IMR-90 (cell line): ENCODE data around the gene PRRT2. TPM values are rescaled to one million over a fixed set of nuclear protein-coding genes. Genes with fewer than 3 reads are reported as not detected.

Experiments used
- ATAC-seq: fragments of 200-7000 bp; cut with Tn5 transposase; 2 replicates; pipeline ENCODE4 v1.9.1; 2020; ENCODE audit warnings: low read depth, mild to moderate bottlenecking, moderate library complexity
- BruUV-seq: library from RNA; stranded (reverse); fragments of 400-500 nt; replicated peaks from 2 replicates; lab custom pipeline; 2021; lab: Mats Ljungman, UMichigan
- CTCF ChIA-PET: fragments of 300-600 bp; formaldehyde crosslinking; extraction: SDS; loops from one replicate; lab custom pipeline; 2021; ENCODE audit warnings: antibody characterized with exemption; lab: Yijun Ruan, JAX
- POLR2A ChIA-PET: fragments of 300-600 bp; sonication (Branson Sonifier 250); formaldehyde crosslinking; loops from one replicate; lab custom pipeline; 2022; ENCODE audit warnings: antibody characterized with exemption; ENCODE audit not compliant: unreplicated experiment; lab: Charles Lee
- DNase-seq: peaks from one replicate; pipeline ENCODE4 v3.0.0; 2013
- H2AFZ ChIP-seq: replicated peaks from 2 replicates; pipeline ENCODE3; 2013; ENCODE audit warnings: low read length, mild to moderate bottlenecking; ENCODE audit not compliant: poor library complexity
- H2AK5ac ChIP-seq: 2 replicates; pipeline ENCODE4 v1.6.1; 2013; ENCODE audit warnings: low read depth, low read length, inconsistent platforms
- H2AK9ac ChIP-seq: replicated peaks from 2 replicates; pipeline ENCODE3; 2013; ENCODE audit warnings: mild to moderate bottlenecking, low read depth, low read length, moderate library complexity; ENCODE audit not compliant: poor library complexity
- H2BK120ac ChIP-seq: 2 replicates; pipeline ENCODE4 v1.6.1; 2013; ENCODE audit warnings: low read depth, low read length, inconsistent platforms
- H2BK15ac ChIP-seq: 3 replicates; pipeline ENCODE4 v1.6.1; 2013; ENCODE audit warnings: low read depth, low read length, inconsistent platforms
- H2BK20ac ChIP-seq: 2 replicates; pipeline ENCODE4 v1.6.1; 2013; ENCODE audit warnings: low read depth, mild to moderate bottlenecking, inconsistent platforms, low read length, moderate library complexity
- H2BK5ac ChIP-seq: 2 replicates; pipeline ENCODE4 v1.6.1; 2013; ENCODE audit warnings: mild to moderate bottlenecking, low read depth, low read length, inconsistent platforms; ENCODE audit not compliant: poor library complexity, severe bottlenecking
- H3K14ac ChIP-seq: replicated peaks from 2 replicates; pipeline ENCODE4 v1.6.1; 2013; ENCODE audit warnings: low read depth, low read length, inconsistent platforms
- H3K18ac ChIP-seq: 2 replicates; pipeline ENCODE4 v1.6.1; 2013; ENCODE audit warnings: low read depth, low read length, control low read depth
- H3K23ac ChIP-seq: 2 replicates; pipeline ENCODE4 v1.6.1; 2013; ENCODE audit warnings: low read depth, low read length, inconsistent platforms
- H3K27ac ChIP-seq: 2 replicates; pipeline ENCODE4 v1.5.1; 2013; ENCODE audit warnings: mild to moderate bottlenecking, control low read depth, low read length; ENCODE audit not compliant: insufficient read depth
- H3K27me3 ChIP-seq: 2 replicates; pipeline ENCODE4 v1.6.1; 2013; ENCODE audit warnings: low read length; ENCODE audit not compliant: control insufficient read depth, insufficient read depth
- H3K36me3 ChIP-seq: 2 replicates; pipeline ENCODE4 v1.6.1; 2013; ENCODE audit warnings: low read length, mixed read lengths; ENCODE audit not compliant: control insufficient read depth, insufficient read depth
- H3K4ac ChIP-seq: 2 replicates; pipeline ENCODE4 v1.6.1; 2013; ENCODE audit warnings: low read depth, low read length, inconsistent platforms
- H3K4me1 ChIP-seq: 2 replicates; pipeline ENCODE4 v1.6.1; 2013; ENCODE audit warnings: low read length, mixed read lengths; ENCODE audit not compliant: control insufficient read depth, insufficient read depth
- H3K4me2 ChIP-seq: 2 replicates; pipeline ENCODE4 v1.6.1; 2013; ENCODE audit warnings: low read depth, mild to moderate bottlenecking, control low read depth, low read length, moderate library complexity
- H3K4me3 ChIP-seq: 2 replicates; pipeline ENCODE4 v1.5.1; 2013; ENCODE audit warnings: low read depth, mild to moderate bottlenecking, control low read depth, low read length, moderate library complexity; ENCODE audit not compliant: insufficient read depth
- H3K56ac ChIP-seq: 2 replicates; pipeline ENCODE4 v1.6.1; 2013; ENCODE audit warnings: low read length, inconsistent platforms; ENCODE audit not compliant: insufficient read depth; ENCODE audit errors: extremely low read depth
- H3K79me1 ChIP-seq, 2 experiments: 2 replicates each; pipeline ENCODE4 v1.6.1; 2013; ENCODE audit warnings: low read length in 2 of 2, inconsistent platforms in 1 of 2, low read depth in 1 of 2
- H3K9ac ChIP-seq: 2 replicates; pipeline ENCODE4 v1.6.1; 2013; ENCODE audit warnings: low read depth, low read length, control low read depth
- H3K9me1 ChIP-seq: 2 replicates; pipeline ENCODE4 v1.6.1; 2013; ENCODE audit warnings: low read length, inconsistent platforms; ENCODE audit not compliant: insufficient read depth
- H3K9me3 ChIP-seq: 2 replicates; pipeline ENCODE4 v1.6.1; 2013; ENCODE audit warnings: low read length; ENCODE audit not compliant: control insufficient read depth, insufficient read depth
- H4K20me1 ChIP-seq: 2 replicates; pipeline ENCODE4 v1.6.1; 2013; ENCODE audit warnings: low read length, inconsistent platforms; ENCODE audit not compliant: insufficient read depth
- H4K5ac ChIP-seq: 2 replicates; pipeline ENCODE4 v1.6.1; 2013; ENCODE audit warnings: mild to moderate bottlenecking, low read depth, low read length, control low read depth
- H4K8ac ChIP-seq, 2 experiments: 2 replicates each; pipeline ENCODE4 v1.6.1; 2013; ENCODE audit warnings: low read depth in 2 of 2, low read length in 2 of 2, control low read depth in 1 of 2, inconsistent platforms in 1 of 2
- H4K91ac ChIP-seq: 2 replicates; pipeline ENCODE4 v1.6.1; 2013; ENCODE audit warnings: low read depth, low read length, inconsistent platforms; ENCODE audit not compliant: insufficient read depth
- BHLHE40 ChIP-seq: fragments of 150-350 bp; IDR thresholded peaks from 2 replicates; pipeline ENCODE4 v1.6.1; 2016; ENCODE audit warnings: mild to moderate bottlenecking, low read depth, low read length
- MAFK ChIP-seq: IDR thresholded peaks from 2 replicates; pipeline ENCODE4 v1.6.1; 2012; ENCODE audit warnings: low read depth, low read length, improper control_type of control experiment
- RAD21 ChIP-seq: IDR thresholded peaks from 2 replicates; pipeline ENCODE4 v1.6.1; 2012; ENCODE audit warnings: low read length, improper control_type of control experiment
- WGBS, 2 experiments: methylation state at CpG; one replicate each; pipeline versions ENCODE4 v1.1.5 to v1.1.7; 2013; ENCODE audit warnings: missing lambda C conversion rate in 2 of 2; ENCODE audit not compliant: insufficient read length in 1 of 2; ENCODE audit errors: extremely low coverage in 2 of 2; 5-methylcytosine and 5-hydroxymethylcytosine counted together
- dilution Hi-C: fragments of 300-500 bp; cut with HindIII; formaldehyde crosslinking; loops from one replicate; pipeline ENCODE4 v1.14.3; 2018; ENCODE audit warnings: low sequenced_read_pairs; ENCODE audit not compliant: unreplicated experiment
- in situ Hi-C: fragments of 300-500 bp; cut with MboI; formaldehyde crosslinking; loops from 3 replicates; pipeline ENCODE4 v1.14.3; 2019; ENCODE audit warnings: low sequenced_read_pairs, inconsistent platforms, mixed read lengths
- intact Hi-C: fragments of 100-400 bp; cut with micrococcal nuclease; formaldehyde crosslinking; loops from 2 replicates; pipeline ENCODE4 v1.10.0; 2022
- polyA plus RNA-seq, 3 experiments: library from polyadenylated mRNA; depleted of rRNA; stranded (reverse); fragments of >200 nt; gene quantifications; 2 replicates each; pipeline ENCODE4 v1.2.3, GENCODE V29; 2012; ENCODE audit warnings: low replicate concordance in 1 of 3
- total RNA-seq: library from RNA; depleted of rRNA; stranded (reverse); fragments of >200 nt; gene quantifications from 2 replicates; pipeline ENCODE4 v1.2.3, GENCODE V29; 2012
- TF ChIP-seq, protein P1 (sequence below): fragments of 150-350 bp; IDR thresholded peaks from 2 replicates; pipeline ENCODE4 v1.6.1; 2017; ENCODE audit warnings: mild to moderate bottlenecking, antibody characterized with exemption, low read length, low read depth

The PRRT2 gene
- total and polyA plus RNA-seq, 2 of the 4 experiments (the other 2 are of a cell fraction) = 0.90 to 10.5 TPM

DNA sequence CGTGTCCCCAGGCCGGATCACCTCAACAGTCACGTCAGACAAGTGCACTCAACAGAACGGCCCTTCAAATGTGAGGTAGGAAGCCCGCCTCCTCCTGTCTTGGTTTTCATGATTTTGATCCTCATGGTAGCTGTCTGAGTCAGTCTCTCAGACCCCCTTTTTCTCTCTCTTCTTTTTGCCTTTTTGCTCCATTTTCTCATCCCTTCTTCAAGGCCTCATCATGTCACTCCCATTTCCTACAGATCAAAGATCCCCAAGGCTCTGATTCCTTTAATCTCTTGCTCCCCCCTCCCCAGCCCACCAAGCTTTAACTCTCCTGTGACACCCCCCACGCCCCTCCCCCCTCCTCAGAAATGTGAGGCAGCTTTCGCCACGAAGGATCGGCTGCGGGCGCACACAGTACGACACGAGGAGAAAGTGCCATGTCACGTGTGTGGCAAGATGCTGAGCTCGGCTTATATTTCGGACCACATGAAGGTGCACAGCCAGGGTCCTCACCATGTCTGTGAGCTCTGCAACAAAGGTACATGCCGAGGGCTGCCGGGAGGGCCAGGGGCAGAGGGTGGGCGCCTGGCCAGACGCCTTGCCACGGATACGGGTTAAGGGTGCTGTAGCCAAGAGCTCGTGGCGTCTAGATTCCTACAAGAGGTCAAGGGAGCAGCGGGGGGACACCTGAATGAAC lies 3.6 kb upstream of the PRRT2 start:
- H3K23ac ChIP-seq = peak overlapping the region; percentile 90; the same call in 1 of the 2 replicates
- peak overlapping the region; percentile 79 for H2AK5ac ChIP-seq
- ChIA-PET CTCF (interaction anchor here (0.5 to 2.4 kb wide), 3 partner anchors 18 to 1318 kb away, joined by 3 to 10 read pairs (median 3); partner anchors contain the start of gene KIF22), POLR2A (no interaction called here)
- peak overlapping the region; percentile 76 for H4K5ac ChIP-seq
- peak overlapping the region; percentile 37 for H3K56ac ChIP-seq
- ATAC-seq (no peak), DNase-seq (no peak)
- in situ Hi-C loops = no loop called here
- H3K4me1 ChIP-seq = peaks cover 23% of the 10 kb centered on the region
- H3K14ac ChIP-seq = peak overlapping the region; percentile 90
- peak overlapping the region; percentile 55 for H2AFZ ChIP-seq
- intact Hi-C loops = no loop called here
- dilution Hi-C loops = no loop called here
- TF ChIP-seq MAFK (peak; percentile 84), RAD21 (no peak), BHLHE40 (no peak)
- TF ChIP-seq, protein P1, sequence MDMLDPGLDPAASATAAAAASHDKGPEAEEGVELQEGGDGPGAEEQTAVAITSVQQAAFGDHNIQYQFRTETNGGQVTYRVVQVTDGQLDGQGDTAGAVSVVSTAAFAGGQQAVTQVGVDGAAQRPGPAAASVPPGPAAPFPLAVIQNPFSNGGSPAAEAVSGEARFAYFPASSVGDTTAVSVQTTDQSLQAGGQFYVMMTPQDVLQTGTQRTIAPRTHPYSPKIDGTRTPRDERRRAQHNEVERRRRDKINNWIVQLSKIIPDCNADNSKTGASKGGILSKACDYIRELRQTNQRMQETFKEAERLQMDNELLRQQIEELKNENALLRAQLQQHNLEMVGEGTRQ = 0 out of 2 replicates have a peak, but pooled peaks have one; percentile 14
- peaks cover 8 to 43% of the 10 kb centered on the region in 2 experiments; a peak in 3 of 4 replicates for H3K79me1 ChIP-seq
- H2BK120ac ChIP-seq = peak overlapping the region; percentile 48
- H3K9me1 ChIP-seq = peaks cover 3% of the 10 kb centered on the region; the same call in 1 of the 2 replicates
- no peak overlapping the region for H2BK20ac ChIP-seq
- H3K36me3 ChIP-seq = peaks cover 12% of the 10 kb centered on the region
- peak overlapping the region; percentile 85 for H3K9ac ChIP-seq
- H4K91ac ChIP-seq = peak overlapping the region; percentile 60
- H4K8ac ChIP-seq = peak overlapping the region; percentile 1 to 82; a peak in 2 of 4 replicates
- H2BK15ac ChIP-seq = no peak overlapping the region
- peak overlapping the region; percentile 95 for H2AK9ac ChIP-seq
- peaks cover 30% of the 10 kb centered on the region for H4K20me1 ChIP-seq
- peak overlapping the region; percentile 62 for H3K4me3 ChIP-seq
- WGBS, 2 experiments = 34% methylated on average over 13 of the region's 25 CpGs; no CpG with 5 or more reads in 1 of the 2 experiments
- peak overlapping the region; percentile 79 for H3K18ac ChIP-seq
- H3K4me2 ChIP-seq = peak overlapping the region; percentile 96
- H3K4ac ChIP-seq = peak overlapping the region; percentile 88
- BruUV-seq = no TSS peak
- no peaks in the 10 kb centered on the region for H3K27me3 ChIP-seq
- peak overlapping the region; percentile 82 for H2BK5ac ChIP-seq
- H3K27ac ChIP-seq = peak overlapping the region; percentile 91
- no peaks in the 10 kb centered on the region for H3K9me3 ChIP-seq
